Subcutaneous adipose tissue (tissue), 4 donors: ENCODE data around the gene RUVBL2. TPM values are rescaled to one million over a fixed set of nuclear protein-coding genes. Genes with fewer than 3 reads are reported as not detected.

Experiments used
- CTCF ChIP-seq: fragments of 450-650 bp; IDR thresholded peaks from one replicate; pipeline ENCODE4 v1.5.1; 2016; ENCODE audit warnings: low read depth, mild to moderate bottlenecking, control low read depth, antibody characterized with exemption, moderate library complexity
- total RNA-seq, 4 donors: library from RNA; depleted of rRNA; stranded (reverse); fragments of >200 nt; gene quantifications; one replicate each; pipeline ENCODE4 v1.1.0, GENCODE V29; 2016

Gene RUVBL2
- total RNA-seq, 4 donors from 2014 or later, result 34.3 to 62.5 (median 49.4) TPM

GRCh38 chr19:49056101-49056901, 62.6 kb downstream of the RUVBL2 start:
- no peak for TF ChIP-seq CTCF

- TF ChIP-seq CTCF, result no peak
Observed at GRCh38 chr19:49057636-49058234, 64.0 kb downstream of the RUVBL2 start, which contains the start of gene CGB7. CGB7 (minus strand) TSS chr19:49057749; CDS start chr19:49055375, 2,374 bp downstream.

GRCh38 chr19:49058562-49058961, 64.9 kb downstream of the RUVBL2 start:
- no peak for TF ChIP-seq CTCF

GRCh38 chr19:49059053-49059452, 65.4 kb downstream of the RUVBL2 start:
- TF ChIP-seq CTCF, result no peak

GRCh38 chr19:49061000-49061399, 67.3 kb downstream of the RUVBL2 start:
- TF ChIP-seq CTCF, result no peak

- TF ChIP-seq CTCF, result no peak
Observed at GRCh38 chr19:49061445-49061844, 67.8 kb downstream of the RUVBL2 start.

GRCh38 chr19:49064029-49064629, 70.4 kb downstream of the RUVBL2 start:
- TF ChIP-seq CTCF, result no peak
